ENCODE data around the gene PWWP2B. TPM values are rescaled to one million over a fixed set of nuclear protein-coding genes. Genes with fewer than 3 reads are reported as not detected.

PWWP2B gene
- total and polyA plus RNA-seq, 10 of the 15 experiments (the other 5 are each of a cell fraction or from before 2014, with no cell fraction given), result 0.04 to 0.87 (median 0.35) TPM; not detected in 4

- ATAC-seq (no peak), DNase-seq (ENCODE audit: low read depth, low spot score) (no peak), FAIRE-seq (no peak)
- Histone ChIP-seq H4K20me1 (ENCODE audit: control insufficient read depth, insufficient read depth) (no peaks in the 10 kb centered on the region), H3K9me3 (replicated peaks; ENCODE audit: control insufficient read depth, insufficient read depth, low read length) (no peaks in the 10 kb centered on the region), H3K4me3 (no peak overlapping the region), H3K27me3 (replicated peaks in 1 of 2; ENCODE audit: control insufficient read depth in 2 of 2, insufficient read depth in 2 of 2, low read length in 1 of 2) (no peaks in the 10 kb centered on the region), H2AFZ (ENCODE audit: control insufficient read depth, low read depth, low read length) (no peak overlapping the region), H3K36me3 (ENCODE audit: control insufficient read depth in 2 of 2, insufficient read depth in 2 of 2, low read length in 1 of 2) (no peaks in the 10 kb centered on the region), H3K9ac (ENCODE audit: control insufficient read depth, insufficient read depth, low read length) (no peak overlapping the region), H3K4me1 (ENCODE audit: control insufficient read depth, insufficient read depth, low read length) (no peaks in the 10 kb centered on the region), H3K79me2 (ENCODE audit: control insufficient read depth, insufficient read depth, low read length) (no peaks in the 10 kb centered on the region), H3K4me2 (ENCODE audit: control insufficient read depth, insufficient read depth) (no peak overlapping the region), H3K27ac (ENCODE audit: control insufficient read depth, insufficient read depth) (no peak overlapping the region)
- ChIA-PET CTCF (interaction anchor here (1.0 kb wide), 1 partner anchor 27 kb away, joined by 3 read pairs; no protein-coding TSS in a partner anchor), POLR2A (no interaction called here), SMC1A (ENCODE audit: uncharacterized antibody, unreplicated experiment) (no interaction called here), RAD21 (ENCODE audit: unreplicated experiment) (no interaction called here)
- in situ Hi-C loops (cut with MboI), result loop anchor here (5.0 kb wide), 1 partner anchor 127 kb away; no protein-coding TSS in a partner anchor
- intact Hi-C loops (cut with micrococcal nuclease; ENCODE audit: unreplicated experiment), result no loop called here
- no TSS peak for BruUV-seq (replicated peaks)
- TF ChIP-seq KDM1A (IDR thresholded peaks at IDR 0.05; ENCODE audit: borderline replicate concordance), result no peak
- no peak for TF ChIP-seq GABPA (IDR thresholded peaks at IDR 0.05; ENCODE audit: low read depth)
- TF ChIP-seq YY1 (IDR thresholded peaks at IDR 0.05; ENCODE audit: low read depth, low read length), result no peak
- TF ChIP-seq POLR2AphosphoS5 (IDR thresholded peaks at IDR 0.05; ENCODE audit: low read length), result no peak
- no peak for TF ChIP-seq ATF2 (IDR thresholded peaks at IDR 0.05; ENCODE audit: low read length)
- no peak for TF ChIP-seq CBX3 (IDR thresholded peaks at IDR 0.05; ENCODE audit: borderline replicate concordance, low read depth)
- no peak for TF ChIP-seq SMARCA5 (IDR thresholded peaks at IDR 0.05)
- no peak for TF ChIP-seq ZNF24 (IDR thresholded peaks at IDR 0.05)
- no peak for TF ChIP-seq ZNF274 (IDR thresholded peaks at IDR 0.05; ENCODE audit: insufficient read depth, insufficient read length)
- TF ChIP-seq STAT1 (conservative IDR thresholded peaks at IDR 0.05), result no peak
- TF ChIP-seq EZH2 (IDR thresholded peaks at IDR 0.05; ENCODE audit: borderline replicate concordance, control insufficient read depth, low read depth, low read length), result no peak
- no peak for TF ChIP-seq CUX1 (IDR thresholded peaks at IDR 0.05; ENCODE audit: insufficient replicate concordance, low read depth, low read length)
- 55% methylated on average over 6 of the region's 6 CpGs for WGBS (ENCODE audit: insufficient coverage, insufficient replicate concordance, low lambda C conversion rate, missing lambda C conversion rate)
Observed at GRCh38 chr10:132349766-132350165, 47.2 kb upstream of the PWWP2B start.
